DOHH2 (cell line): ENCODE measurements around the gene DTHD1.

Source experiments
- H3F3A ChIP-seq: fragments of 200-600 bp; sonication (generic), shearing (Covaris generic); 2 replicates; pipeline ENCODE4 v1.6.0; 2016; ENCODE audit warnings: antibody characterized with exemption, mild to moderate bottlenecking; ENCODE audit not compliant: control insufficient read depth, insufficient read depth
- H3K27ac ChIP-seq: fragments of 200-600 bp; sonication (generic); 2 replicates; pipeline ENCODE4 v1.5.1; 2014; ENCODE audit warnings: low read depth, mild to moderate bottlenecking, low read length, moderate library complexity
- H3K27me3 ChIP-seq: fragments of 200-600 bp; sonication (generic); 2 replicates; pipeline ENCODE4 v1.6.1; 2014; ENCODE audit warnings: mild to moderate bottlenecking, low read length, mixed read lengths; ENCODE audit not compliant: control insufficient read depth
- H3K36me3 ChIP-seq: fragments of 200-600 bp; sonication (generic); 2 replicates; pipeline ENCODE4 v1.6.1; 2014; ENCODE audit warnings: mild to moderate bottlenecking, low read length, moderate library complexity, mixed read lengths; ENCODE audit not compliant: control insufficient read depth
- H3K4me1 ChIP-seq: fragments of 200-600 bp; sonication (generic); 2 replicates; pipeline ENCODE4 v1.6.1; 2014; ENCODE audit warnings: mild to moderate bottlenecking, low read length, mixed read lengths; ENCODE audit not compliant: control insufficient read depth
- H3K4me2 ChIP-seq: fragments of 200-600 bp; sonication (generic); 2 replicates; pipeline ENCODE4 v1.6.0; 2014; ENCODE audit warnings: mild to moderate bottlenecking, low read length, moderate library complexity
- H3K4me3 ChIP-seq: fragments of 200-600 bp; sonication (generic); 2 replicates; pipeline ENCODE4 v1.5.1; 2014; ENCODE audit warnings: mild to moderate bottlenecking, low read length, mixed read lengths
- H3K79me2 ChIP-seq: fragments of 200-600 bp; sonication (generic); 2 replicates; pipeline ENCODE4 v1.6.1; 2014; ENCODE audit warnings: mild to moderate bottlenecking, low read length, mixed read lengths; ENCODE audit not compliant: control insufficient read depth
- H3K9me2 ChIP-seq: fragments of 200-600 bp; sonication (generic); replicated peaks from 2 replicates; pipeline ENCODE4 v1.6.1; 2014; ENCODE audit warnings: mild to moderate bottlenecking, low read length, mixed read lengths; ENCODE audit not compliant: control insufficient read depth
- H3K9me3 ChIP-seq: fragments of 200-600 bp; sonication (generic); 2 replicates; pipeline ENCODE4 v1.6.1; 2014; ENCODE audit warnings: antibody characterized with exemption, low read length, mixed read lengths; ENCODE audit not compliant: control insufficient read depth, insufficient read depth
- H4K20me1 ChIP-seq: fragments of 200-600 bp; sonication (generic); 2 replicates; pipeline ENCODE4 v1.6.0; 2014; ENCODE audit warnings: low read depth, mild to moderate bottlenecking, antibody characterized with exemption, low read length, moderate library complexity; ENCODE audit not compliant: control insufficient read depth, insufficient read depth
- CTCF ChIP-seq: fragments of 200-600 bp; sonication (generic); IDR thresholded peaks from one replicate; pipeline ENCODE4 v1.5.1; 2014; ENCODE audit warnings: antibody characterized with exemption, mild to moderate bottlenecking, low read depth, low read length; ENCODE audit not compliant: poor library complexity, severe bottlenecking
- EZH2phosphoT487 ChIP-seq: fragments of 200-600 bp; sonication (generic); IDR thresholded peaks from 2 replicates; pipeline ENCODE4 v1.6.1; 2017; ENCODE audit warnings: borderline replicate concordance, mild to moderate bottlenecking, antibody characterized with exemption, low read length, moderate library complexity, mixed read lengths

The DTHD1 gene

GRCh38 chr4:36391411-36391810, 110.0 kb downstream of the DTHD1 start:
- no peaks in the 10 kb centered on the region for H3K36me3 ChIP-seq
- no peaks in the 10 kb centered on the region for H3K27me3 ChIP-seq
- H3K79me2 ChIP-seq: no peaks in the 10 kb centered on the region
- no peaks in the 10 kb centered on the region for H3K9me3 ChIP-seq
- no peak overlapping the region for H3K4me2 ChIP-seq
- TF ChIP-seq EZH2phosphoT487 (no peak), CTCF (no peak)
- H4K20me1 ChIP-seq: no peaks in the 10 kb centered on the region
- H3F3A ChIP-seq: no peaks in the 10 kb centered on the region
- no peak overlapping the region for H3K4me3 ChIP-seq
- no peak overlapping the region for H3K27ac ChIP-seq
- H3K9me2 ChIP-seq: no peaks in the 10 kb centered on the region
- peaks cover 4% of the 10 kb centered on the region for H3K4me1 ChIP-seq

- TF ChIP-seq CTCF (no peak), EZH2phosphoT487 (no peak)
- H3K4me3 ChIP-seq: no peak overlapping the region
- H3K9me3 ChIP-seq: no peaks in the 10 kb centered on the region
- no peaks in the 10 kb centered on the region for H3K4me1 ChIP-seq
- H3K27ac ChIP-seq: no peak overlapping the region
- no peaks in the 10 kb centered on the region for H3K79me2 ChIP-seq
- no peaks in the 10 kb centered on the region for H3K36me3 ChIP-seq
- no peak overlapping the region for H3K4me2 ChIP-seq
- no peaks in the 10 kb centered on the region for H3K9me2 ChIP-seq
- H3F3A ChIP-seq: no peaks in the 10 kb centered on the region
- H3K27me3 ChIP-seq: no peaks in the 10 kb centered on the region
- no peaks in the 10 kb centered on the region for H4K20me1 ChIP-seq
Observed at GRCh38 chr4:36392024-36392423, 110.6 kb downstream of the DTHD1 start.

GRCh38 chr4:36392916-36393315, 111.5 kb downstream of the DTHD1 start:
- H3K9me2 ChIP-seq: no peaks in the 10 kb centered on the region
- H3K36me3 ChIP-seq: no peaks in the 10 kb centered on the region
- TF ChIP-seq CTCF (no peak), EZH2phosphoT487 (no peak)
- no peaks in the 10 kb centered on the region for H3F3A ChIP-seq
- no peaks in the 10 kb centered on the region for H4K20me1 ChIP-seq
- no peaks in the 10 kb centered on the region for H3K79me2 ChIP-seq
- H3K27me3 ChIP-seq: no peaks in the 10 kb centered on the region
- no peak overlapping the region for H3K4me2 ChIP-seq
- no peak overlapping the region for H3K27ac ChIP-seq
- H3K9me3 ChIP-seq: no peaks in the 10 kb centered on the region
- no peaks in the 10 kb centered on the region for H3K4me1 ChIP-seq
- H3K4me3 ChIP-seq: no peak overlapping the region
